Bladder microvascular endothelial cell (primary cell): ENCODE measurements around the gene AQP6. TPM values are rescaled to one million over a fixed set of nuclear protein-coding genes. Genes with fewer than 3 reads are reported as not detected.

Experiments
- total RNA-seq: library from RNA; depleted of rRNA; stranded (reverse); fragments of >200 nt; gene quantifications from 2 replicates; pipeline ENCODE4 v1.2.3, GENCODE V29; 2014

AQP6 gene
- total RNA-seq, result not detected in 2 replicates

GRCh38 chr12:49972641-49973360, at the start of gene AQP6:
TSS of gene AQP6 (plus strand) at chr12:49972947. CDS start at chr12:49973174, 227 bp downstream.

GRCh38 chr12:49950273-49951251, 22.2 kb upstream of the AQP6 start, which contains the start of gene AQP2:
TSS of gene AQP2 (plus strand) at chr12:49950737. CDS start at chr12:49950831, 94 bp downstream.

GRCh38 chr12:49961111-49961922, 11.4 kb upstream of the AQP6 start, which contains the start of gene AQP5:
TSS of gene AQP5 (plus strand) at chr12:49961872. CDS start at chr12:49962018, 146 bp downstream.

GRCh38 chr12:50025187-50026059, 52.7 kb downstream of the AQP6 start, which contains the start of gene RACGAP1:
TSS of gene RACGAP1 (minus strand) at chr12:50025494. CDS start at chr12:50016715, 8,779 bp downstream.

Other genes with a start within 250 kb of the AQP6 start
- gene TMBIM6, start 231.4 kb upstream of the AQP6 start, total RNA-seq, result 281 and 443 TPM in 2 replicates
- gene NCKAP5L, start 144.5 kb upstream of the AQP6 start, total RNA-seq, result 6.6 and 12.3 TPM in 2 replicates
- gene BCDIN3D, start 129.8 kb upstream of the AQP6 start, total RNA-seq, result 2.1 and 2.5 TPM in 2 replicates
- gene FAIM2, start 69.0 kb upstream of the AQP6 start, total RNA-seq, result not detected in 2 replicates
- gene AQP2, start 22.2 kb upstream of the AQP6 start, total RNA-seq, result not detected in 2 replicates
- gene AQP5, start 11.1 kb upstream of the AQP6 start, total RNA-seq, result under 0.01 and 0.19 TPM in 2 replicates
- gene RACGAP1, start 52.5 kb downstream of the AQP6 start, total RNA-seq, result 27.6 and 51.6 TPM in 2 replicates
- 0.13 and 0.16 TPM in 2 replicates for gene ASIC1, start 84.6 kb downstream of the AQP6 start, total RNA-seq
- gene SMARCD1, start 112.4 kb downstream of the AQP6 start, total RNA-seq, result 43.1 and 62.9 TPM in 2 replicates
- gene GPD1, start 131.1 kb downstream of the AQP6 start, total RNA-seq, result not detected in 2 replicates
- 30.6 and 40.3 TPM in 2 replicates for gene COX14, start 139.3 kb downstream of the AQP6 start, total RNA-seq
- 35.6 and 53.9 TPM in 2 replicates for gene CERS5, start 194.4 kb downstream of the AQP6 start, total RNA-seq